ENCODE data around the gene FIS1. TPM values are rescaled to one million over a fixed set of nuclear protein-coding genes. Genes with fewer than 3 reads are reported as not detected.
"Not testable (repeated sequence)": the region's sequence is repeated elsewhere in the genome, so short reads cannot be mapped to it uniquely, and the experiment has no call there.

Gene FIS1
- 100 to 1,000 TPM; 106 to 109 TPM for total RNA-seq

- H3K27ac Mint-ChIP-seq, result peak within 1 kb of the TSS; percentile 94
- H3K9me3 Mint-ChIP-seq, result no peaks in the 10 kb centered on the region
- H3K36me3 Mint-ChIP-seq, result peaks cover 27% of the 10 kb centered on the region
- H3K27me3 Mint-ChIP-seq, result no peaks in the 10 kb centered on the region
- H3K4me3 Mint-ChIP-seq, result peak within 1 kb of the TSS; percentile 96
- DNase-seq, result peak; percentile 96
- H3K4me1 Mint-ChIP-seq, result peaks cover 37% of the 10 kb centered on the region
These were observed at the start of gene FIS1 for GRCh38 chr7:101244375-101245146. Gene FIS1 (minus strand): TSS chr7:101245081. CDS start chr7:101245004, 77 bp downstream.

GRCh38 chr7:101294039-101294831 is 49.4 kb upstream of the FIS1 start:
- Mint-ChIP-seq H3K27me3 (peaks cover 61% of the 10 kb centered on the region), H3K9me3 (no peaks in the 10 kb centered on the region)

GRCh38 chr7:101293069-101294021 is 48.5 kb upstream of the FIS1 start:
- peaks cover 52% of the 10 kb centered on the region for H3K27me3 Mint-ChIP-seq

More at GRCh38 chr7:101294039-101294831, 49.4 kb upstream of the FIS1 start:
- Mint-ChIP-seq H3K36me3 (no peaks in the 10 kb centered on the region), H3K4me3 (no peak overlapping the region), H3K27ac (no peak overlapping the region), H3K4me1 (peaks cover 6% of the 10 kb centered on the region)
- no peak for DNase-seq

GRCh38 chr7:101292566-101292965 is 47.7 kb upstream of the FIS1 start:
- not testable (repeated sequence) for H3K4me1 Mint-ChIP-seq, H3K9me3 Mint-ChIP-seq, DNase-seq, H3K27ac Mint-ChIP-seq, H3K36me3 Mint-ChIP-seq, H3K4me3 Mint-ChIP-seq
- H3K27me3 Mint-ChIP-seq, result peaks cover 46% of the 10 kb centered on the region

More at GRCh38 chr7:101293069-101294021, 48.5 kb upstream of the FIS1 start:
- H3K4me3 Mint-ChIP-seq, H3K9me3 Mint-ChIP-seq, DNase-seq, H3K4me1 Mint-ChIP-seq, H3K27ac Mint-ChIP-seq, H3K36me3 Mint-ChIP-seq: not testable (repeated sequence)

- H3K4me1 Mint-ChIP-seq, H3K4me3 Mint-ChIP-seq, H3K36me3 Mint-ChIP-seq, H3K9me3 Mint-ChIP-seq, H3K27ac Mint-ChIP-seq: not testable (repeated sequence)
- peaks cover 32% of the 10 kb centered on the region for H3K27me3 Mint-ChIP-seq
- DNase-seq, result peak; percentile 53
These were observed 45.5 kb upstream of the FIS1 start for GRCh38 chr7:101290186-101291037.

- DNase-seq, H3K9me3 Mint-ChIP-seq, H3K4me1 Mint-ChIP-seq, H3K4me3 Mint-ChIP-seq, H3K36me3 Mint-ChIP-seq, H3K27ac Mint-ChIP-seq: not testable (repeated sequence)
- peaks cover 28% of the 10 kb centered on the region for H3K27me3 Mint-ChIP-seq
These were observed 44.8 kb upstream of the FIS1 start for GRCh38 chr7:101289687-101290086.

GRCh38 chr7:101288439-101288838 is 43.6 kb upstream of the FIS1 start:
- no peaks in the 10 kb centered on the region for H3K9me3 Mint-ChIP-seq
- H3K27ac Mint-ChIP-seq, result no peak overlapping the region
- no peak overlapping the region for H3K4me3 Mint-ChIP-seq

GRCh38 chr7:101287032-101287431 is 42.2 kb upstream of the FIS1 start:
- Mint-ChIP-seq H3K4me3 (no peak overlapping the region), H3K4me1 (peaks cover 11% of the 10 kb centered on the region), H3K27ac (no peak overlapping the region), H3K9me3 (no peaks in the 10 kb centered on the region), H3K36me3 (no peaks in the 10 kb centered on the region), H3K27me3 (peaks cover 21% of the 10 kb centered on the region)
- DNase-seq, result no peak

More at GRCh38 chr7:101288439-101288838, 43.6 kb upstream of the FIS1 start:
- Mint-ChIP-seq H3K36me3 (no peaks in the 10 kb centered on the region), H3K27me3 (peaks cover 21% of the 10 kb centered on the region), H3K4me1 (peaks cover 9% of the 10 kb centered on the region)
- DNase-seq, result no peak

- H3K27ac Mint-ChIP-seq, DNase-seq: not testable (repeated sequence)
- peaks cover 11% of the 10 kb centered on the region for H3K4me1 Mint-ChIP-seq
These were observed 41.0 kb upstream of the FIS1 start for GRCh38 chr7:101285880-101286279.

GRCh38 chr7:101285171-101285570 is 40.3 kb upstream of the FIS1 start:
- no peaks in the 10 kb centered on the region for H3K9me3 Mint-ChIP-seq
- no peak overlapping the region for H3K27ac Mint-ChIP-seq
- no peaks in the 10 kb centered on the region for H3K36me3 Mint-ChIP-seq
- no peak for DNase-seq
- H3K27me3 Mint-ChIP-seq, result peaks cover 7% of the 10 kb centered on the region
- no peak overlapping the region for H3K4me3 Mint-ChIP-seq
- peaks cover 5% of the 10 kb centered on the region for H3K4me1 Mint-ChIP-seq

More at GRCh38 chr7:101285880-101286279, 41.0 kb upstream of the FIS1 start:
- not testable (repeated sequence) for H3K9me3 Mint-ChIP-seq, H3K4me3 Mint-ChIP-seq, H3K36me3 Mint-ChIP-seq
- H3K27me3 Mint-ChIP-seq, result peaks cover 12% of the 10 kb centered on the region

GRCh38 chr7:101280912-101281311 is 36.0 kb upstream of the FIS1 start:
- H3K4me1 Mint-ChIP-seq, H3K36me3 Mint-ChIP-seq, DNase-seq, H3K9me3 Mint-ChIP-seq, H3K4me3 Mint-ChIP-seq, H3K27ac Mint-ChIP-seq: not testable (repeated sequence)
- H3K27me3 Mint-ChIP-seq, result peaks cover 14% of the 10 kb centered on the region

- Mint-ChIP-seq H3K4me3 (no peak overlapping the region), H3K27me3 (peaks cover 14% of the 10 kb centered on the region), H3K27ac (no peak overlapping the region)
These were observed 33.8 kb upstream of the FIS1 start for GRCh38 chr7:101278461-101279292.

GRCh38 chr7:101277155-101277554 is 32.3 kb upstream of the FIS1 start:
- Mint-ChIP-seq H3K27ac (no peak overlapping the region), H3K36me3 (no peaks in the 10 kb centered on the region), H3K9me3 (no peaks in the 10 kb centered on the region), H3K4me3 (no peak overlapping the region), H3K27me3 (peaks cover 11% of the 10 kb centered on the region), H3K4me1 (no peaks in the 10 kb centered on the region)
- no peak for DNase-seq

More at GRCh38 chr7:101278461-101279292, 33.8 kb upstream of the FIS1 start:
- no peak for DNase-seq
- Mint-ChIP-seq H3K4me1 (peaks cover 2% of the 10 kb centered on the region), H3K36me3 (no peaks in the 10 kb centered on the region), H3K9me3 (no peaks in the 10 kb centered on the region)
